Mammary epithelial cell (primary cell): ENCODE results near the gene PIK3CA.

ENCODE experiments used
- CTCF ChIP-seq, 2 donors: IDR thresholded peaks in 1 of 2; conservative IDR thresholded peaks in 1 of 2; 2 replicates each; pipeline ENCODE4 v1.5.1; 2011 to 2012; ENCODE audit warnings: inconsistent platforms in 2 of 2, low read length in 2 of 2, mild to moderate bottlenecking in 2 of 2, control low read depth in 1 of 2, low read depth in 1 of 2; ENCODE audit not compliant: insufficient read depth in 1 of 2; ENCODE audit errors: extremely low read depth in 1 of 2
- EZH2 ChIP-seq: IDR thresholded peaks from 2 replicates; pipeline ENCODE4 v1.6.1; 2012; ENCODE audit warnings: low read length, inconsistent platforms, borderline replicate concordance

- TF ChIP-seq CTCF (conservative IDR thresholded peaks at IDR 0.05 in 1 of 2, IDR thresholded peaks at IDR 0.05 in 1 of 2; ENCODE audit: extremely low read depth in 1 of 2, insufficient read depth in 1 of 2, low read depth in 1 of 2, low read length in 2 of 2) (no peak), EZH2 (no peak)
These were observed 81.0 kb downstream of the PIK3CA start for GRCh38 chr3:179229177-179229576.
